A549 (cell line): ENCODE measurements around the gene ZC3H10. TPM values are rescaled to one million over a fixed set of nuclear protein-coding genes. Genes with fewer than 3 reads are reported as not detected.

Experiments used
- EHF ChIP-seq: fragments of 250-450 bp; sonication (Bioruptor Pico); IDR thresholded peaks from 2 replicates; pipeline ENCODE4 v1.5.0; 2020; ENCODE audit warnings: mild to moderate bottlenecking
- ESRRA ChIP-seq: fragments of 150-350 bp; IDR thresholded peaks from 2 replicates; pipeline ENCODE4 v1.6.1; 2014; ENCODE audit warnings: mild to moderate bottlenecking, low read length, borderline replicate concordance
- HDAC2 ChIP-seq: fragments of 200-600 bp; sonication (generic); IDR thresholded peaks from 2 replicates; pipeline ENCODE4 v1.6.1; 2016
- HEYL ChIP-seq: fragments of 250-450 bp; sonication (Bioruptor Pico); IDR thresholded peaks from 2 replicates; pipeline ENCODE4 v1.8.0; 2021; ENCODE audit warnings: mild to moderate bottlenecking, moderate library complexity
- JUN ChIP-seq, 2 experiments: fragments of >200 bp; sonication (Bioruptor Twin); formaldehyde crosslinking; IDR thresholded peaks; 2 replicates in 1 of 2; 3 replicates in 1 of 2; pipeline ENCODE4 v1.6.1; 2016 to 2017
- KDM1A ChIP-seq: fragments of 200-600 bp; sonication (generic); IDR thresholded peaks from 2 replicates; pipeline ENCODE4 v1.6.1; 2016; ENCODE audit warnings: low read depth, mild to moderate bottlenecking
- NPAS2 ChIP-seq: fragments of 250-450 bp; sonication (Bioruptor Pico); IDR thresholded peaks from 2 replicates; pipeline ENCODE4 v1.8.0; 2022; ENCODE audit warnings: mild to moderate bottlenecking, moderate library complexity, borderline replicate concordance
- PHF8 ChIP-seq: fragments of 200-600 bp; sonication (generic); IDR thresholded peaks from 2 replicates; pipeline ENCODE4 v1.6.1; 2016; ENCODE audit warnings: low read depth, mild to moderate bottlenecking, antibody characterized with exemption, moderate library complexity, borderline replicate concordance
- RAD21 ChIP-seq, 2 experiments: fragments of >200 bp in 1 of 2; sonication (Bioruptor Twin) in 1 of 2; formaldehyde crosslinking in 1 of 2; IDR thresholded peaks in 1 of 2; conservative IDR thresholded peaks in 1 of 2; 2 replicates in 1 of 2; 3 replicates in 1 of 2; pipeline ENCODE4 v1.6.1; 2012 to 2018; ENCODE audit warnings: inconsistent platforms in 1 of 2
- RARB ChIP-seq: fragments of 250-450 bp; sonication (Bioruptor Pico); IDR thresholded peaks from 2 replicates; pipeline ENCODE4 v1.8.0; 2021; ENCODE audit warnings: mild to moderate bottlenecking, moderate library complexity
- RNF2 ChIP-seq: fragments of 200-600 bp; sonication (generic); IDR thresholded peaks from 2 replicates; pipeline ENCODE4 v1.6.1; 2016; ENCODE audit warnings: low read depth, mild to moderate bottlenecking, antibody characterized with exemption, moderate library complexity, borderline replicate concordance
- SMC3 ChIP-seq: fragments of >200 bp; sonication (Bioruptor Twin); formaldehyde crosslinking; IDR thresholded peaks from 3 replicates; pipeline ENCODE4 v1.6.1; 2018; ENCODE audit warnings: inconsistent platforms
- TFCP2L1 ChIP-seq: fragments of 250-450 bp; sonication (Bioruptor Pico); IDR thresholded peaks from 2 replicates; pipeline ENCODE4 v1.5.0; 2021; ENCODE audit warnings: mild to moderate bottlenecking
- ZNF302 ChIP-seq: fragments of 250-450 bp; sonication (Bioruptor Pico); IDR thresholded peaks from 2 replicates; pipeline ENCODE4 v1.9.0; 2021; ENCODE audit warnings: inconsistent platforms, mild to moderate bottlenecking, moderate library complexity
- polyA plus RNA-seq, 4 experiments: library from polyadenylated mRNA; depleted of rRNA in 3 of 4; stranded (reverse); fragments of >200 nt; fragmentation: RNase III in 1 of 4; extraction: RNeasy Plus Mini Kit Qiagen cat#74134 plus additional on column Dnase treatment in 1 of 4; gene quantifications; 2 replicates in 3 of 4; 3 replicates in 1 of 4; pipeline ENCODE4 v1.2.3, GENCODE V29; 2011 to 2017
- TF ChIP-seq, protein P1 (sequence below): IDR thresholded peaks from 2 replicates; pipeline ENCODE4 v1.6.1; 2012; ENCODE audit warnings: low read depth, borderline replicate concordance
- TF ChIP-seq, protein P2 (sequence below): fragments of >200 bp; sonication (Bioruptor Twin); formaldehyde crosslinking; IDR thresholded peaks from 3 replicates; pipeline ENCODE4 v1.6.1; 2016
- TF ChIP-seq, protein P3 (sequence below): fragments of >200 bp; sonication (Bioruptor Twin); formaldehyde crosslinking; IDR thresholded peaks from 2 replicates; pipeline ENCODE4 v1.6.1; 2016
- TF ChIP-seq, protein P4 (sequence below): fragments of >200 bp; sonication (Bioruptor Twin); formaldehyde crosslinking; IDR thresholded peaks from 3 replicates; pipeline ENCODE4 v1.5.1; 2016
- TF ChIP-seq, protein P5 (sequence below): fragments of 250-450 bp; sonication (Bioruptor Pico); IDR thresholded peaks from 2 replicates; pipeline ENCODE4 v1.5.0; 2021; ENCODE audit warnings: mild to moderate bottlenecking, moderate library complexity, borderline replicate concordance
- TF ChIP-seq, protein P6 (sequence below): fragments of 150-350 bp; IDR thresholded peaks from 2 replicates; pipeline ENCODE4 v1.6.1; 2014; ENCODE audit warnings: low read depth, mild to moderate bottlenecking, low read length

The ZC3H10 gene
- polyA plus RNA-seq, 2 of the 4 experiments (the other 2 are of a cell fraction), result 2.1 to 3.2 TPM

DNA sequence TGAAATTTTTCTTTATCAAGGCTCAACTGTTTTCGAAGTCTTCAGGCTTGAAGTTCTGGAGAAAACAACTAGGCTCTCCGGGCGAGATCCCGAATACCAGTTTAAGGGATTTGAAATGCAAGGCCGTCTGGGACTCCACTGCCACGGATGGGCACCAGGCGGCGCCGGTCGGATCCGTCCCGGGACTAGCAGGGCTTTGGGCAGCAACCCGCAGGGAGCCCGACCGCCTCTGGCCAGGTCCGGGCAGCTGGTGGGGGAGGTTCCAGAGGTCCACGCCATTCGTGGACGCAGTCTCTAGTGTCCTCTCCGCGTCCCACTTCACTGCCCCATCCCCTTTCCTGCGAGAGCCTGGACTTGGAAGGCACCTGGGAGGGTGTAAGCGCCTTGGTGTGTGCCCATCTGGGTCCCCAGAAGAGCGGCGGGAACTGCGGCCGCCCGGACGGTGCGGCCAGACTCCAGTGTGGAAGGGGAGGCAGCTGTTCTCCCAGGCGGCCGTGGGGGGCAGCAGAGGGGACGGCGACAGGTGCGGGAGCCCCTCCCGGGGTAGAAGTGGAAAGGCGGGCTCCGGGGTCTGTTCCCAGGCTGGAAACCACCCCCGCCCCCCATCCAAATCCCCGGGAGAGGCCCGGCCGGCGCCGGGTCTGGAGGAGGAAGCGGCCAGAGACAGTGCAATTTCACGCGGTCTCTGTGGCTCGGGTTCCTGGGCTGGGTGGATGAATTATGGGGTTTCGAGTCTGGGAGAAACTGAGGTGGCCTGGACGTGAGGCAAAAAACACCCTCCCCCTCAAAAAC is 38.9 kb upstream of the ZC3H10 start (continued):
- TF ChIP-seq, protein P1, sequence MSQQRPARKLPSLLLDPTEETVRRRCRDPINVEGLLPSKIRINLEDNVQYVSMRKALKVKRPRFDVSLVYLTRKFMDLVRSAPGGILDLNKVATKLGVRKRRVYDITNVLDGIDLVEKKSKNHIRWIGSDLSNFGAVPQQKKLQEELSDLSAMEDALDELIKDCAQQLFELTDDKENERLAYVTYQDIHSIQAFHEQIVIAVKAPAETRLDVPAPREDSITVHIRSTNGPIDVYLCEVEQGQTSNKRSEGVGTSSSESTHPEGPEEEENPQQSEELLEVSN, result no peak
- TF ChIP-seq SMC3 (peak; percentile 70), RNF2 (no peak), RARB (no peak), EHF (CRISPR knock-in tag) (no peak), RAD21 (conservative IDR thresholded peaks at IDR 0.05 in 1 of 2, IDR thresholded peaks at IDR 0.05 in 1 of 2) (peak; percentile 51 to 58), NPAS2 (no peak), ZNF302 (CRISPR knock-in tag) (no peak), TFCP2L1 (CRISPR knock-in tag) (0 out of 2 replicates have a peak, but pooled peaks have one; percentile 35), PHF8 (peak; percentile 68), HEYL (CRISPR knock-in tag) (no peak), JUN (IDR thresholded peaks at IDR 0.05) (peak in 1 of 2 experiments; percentile 13; a peak in 1 of 5 replicates), ESRRA (no peak), HDAC2 (no peak), KDM1A (no peak)
- TF ChIP-seq, protein P2, sequence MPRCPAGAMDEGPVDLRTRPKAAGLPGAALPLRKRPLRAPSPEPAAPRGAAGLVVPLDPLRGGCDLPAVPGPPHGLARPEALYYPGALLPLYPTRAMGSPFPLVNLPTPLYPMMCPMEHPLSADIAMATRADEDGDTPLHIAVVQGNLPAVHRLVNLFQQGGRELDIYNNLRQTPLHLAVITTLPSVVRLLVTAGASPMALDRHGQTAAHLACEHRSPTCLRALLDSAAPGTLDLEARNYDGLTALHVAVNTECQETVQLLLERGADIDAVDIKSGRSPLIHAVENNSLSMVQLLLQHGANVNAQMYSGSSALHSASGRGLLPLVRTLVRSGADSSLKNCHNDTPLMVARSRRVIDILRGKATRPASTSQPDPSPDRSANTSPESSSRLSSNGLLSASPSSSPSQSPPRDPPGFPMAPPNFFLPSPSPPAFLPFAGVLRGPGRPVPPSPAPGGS, result peak; percentile 48; the same call in 1 of the 3 replicates
- TF ChIP-seq, protein P3, sequence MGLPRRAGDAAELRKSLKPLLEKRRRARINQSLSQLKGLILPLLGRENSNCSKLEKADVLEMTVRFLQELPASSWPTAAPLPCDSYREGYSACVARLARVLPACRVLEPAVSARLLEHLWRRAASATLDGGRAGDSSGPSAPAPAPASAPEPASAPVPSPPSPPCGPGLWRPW, result no peak
- TF ChIP-seq, protein P4, sequence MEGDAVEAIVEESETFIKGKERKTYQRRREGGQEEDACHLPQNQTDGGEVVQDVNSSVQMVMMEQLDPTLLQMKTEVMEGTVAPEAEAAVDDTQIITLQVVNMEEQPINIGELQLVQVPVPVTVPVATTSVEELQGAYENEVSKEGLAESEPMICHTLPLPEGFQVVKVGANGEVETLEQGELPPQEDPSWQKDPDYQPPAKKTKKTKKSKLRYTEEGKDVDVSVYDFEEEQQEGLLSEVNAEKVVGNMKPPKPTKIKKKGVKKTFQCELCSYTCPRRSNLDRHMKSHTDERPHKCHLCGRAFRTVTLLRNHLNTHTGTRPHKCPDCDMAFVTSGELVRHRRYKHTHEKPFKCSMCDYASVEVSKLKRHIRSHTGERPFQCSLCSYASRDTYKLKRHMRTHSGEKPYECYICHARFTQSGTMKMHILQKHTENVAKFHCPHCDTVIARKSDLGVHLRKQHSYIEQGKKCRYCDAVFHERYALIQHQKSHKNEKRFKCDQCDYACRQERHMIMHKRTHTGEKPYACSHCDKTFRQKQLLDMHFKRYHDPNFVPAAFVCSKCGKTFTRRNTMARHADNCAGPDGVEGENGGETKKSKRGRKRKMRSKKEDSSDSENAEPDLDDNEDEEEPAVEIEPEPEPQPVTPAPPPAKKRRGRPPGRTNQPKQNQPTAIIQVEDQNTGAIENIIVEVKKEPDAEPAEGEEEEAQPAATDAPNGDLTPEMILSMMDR, result peak; percentile 63
- TF ChIP-seq, protein P5, sequence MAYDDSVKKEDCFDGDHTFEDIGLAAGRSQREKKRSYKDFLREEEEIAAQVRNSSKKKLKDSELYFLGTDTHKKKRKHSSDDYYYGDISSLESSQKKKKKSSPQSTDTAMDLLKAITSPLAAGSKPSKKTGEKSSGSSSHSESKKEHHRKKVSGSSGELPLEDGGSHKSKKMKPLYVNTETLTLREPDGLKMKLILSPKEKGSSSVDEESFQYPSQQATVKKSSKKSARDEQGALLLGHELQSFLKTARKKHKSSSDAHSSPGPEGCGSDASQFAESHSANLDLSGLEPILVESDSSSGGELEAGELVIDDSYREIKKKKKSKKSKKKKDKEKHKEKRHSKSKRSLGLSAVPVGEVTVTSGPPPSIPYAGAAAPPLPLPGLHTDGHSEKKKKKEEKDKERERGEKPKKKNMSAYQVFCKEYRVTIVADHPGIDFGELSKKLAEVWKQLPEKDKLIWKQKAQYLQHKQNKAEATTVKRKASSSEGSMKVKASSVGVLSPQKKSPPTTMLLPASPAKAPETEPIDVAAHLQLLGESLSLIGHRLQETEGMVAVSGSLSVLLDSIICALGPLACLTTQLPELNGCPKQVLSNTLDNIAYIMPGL (CRISPR knock-in tag), result peak; percentile 83; the same call in 1 of the 2 replicates
- TF ChIP-seq, protein P6, sequence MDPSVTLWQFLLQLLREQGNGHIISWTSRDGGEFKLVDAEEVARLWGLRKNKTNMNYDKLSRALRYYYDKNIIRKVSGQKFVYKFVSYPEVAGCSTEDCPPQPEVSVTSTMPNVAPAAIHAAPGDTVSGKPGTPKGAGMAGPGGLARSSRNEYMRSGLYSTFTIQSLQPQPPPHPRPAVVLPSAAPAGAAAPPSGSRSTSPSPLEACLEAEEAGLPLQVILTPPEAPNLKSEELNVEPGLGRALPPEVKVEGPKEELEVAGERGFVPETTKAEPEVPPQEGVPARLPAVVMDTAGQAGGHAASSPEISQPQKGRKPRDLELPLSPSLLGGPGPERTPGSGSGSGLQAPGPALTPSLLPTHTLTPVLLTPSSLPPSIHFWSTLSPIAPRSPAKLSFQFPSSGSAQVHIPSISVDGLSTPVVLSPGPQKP, result no peak
